ENCODE measurements around the gene OR5AP2.
"Not testable (repeated sequence)": the region's sequence is repeated elsewhere in the genome, so short reads cannot be mapped to it uniquely, and the experiment has no call there.

OR5AP2 gene

GRCh38 chr11:56642339-56642738 is at the start of gene OR5AP2:
TSS of gene OR5AP2 (minus strand) at chr11:56642439. CDS start at chr11:56642439, 0 bp downstream.
- intact Hi-C loops (cut with DNase I) = no loop called here

GRCh38 chr11:56691179-56691578 is 48.9 kb upstream of the OR5AP2 start:
- DNase-seq; intact Hi-C loops (cut with DNase I): not testable (repeated sequence)

More at GRCh38 chr11:56642339-56642738, at the start of gene OR5AP2:
- no peak for DNase-seq

GRCh38 chr11:56688554-56689100 is 46.4 kb upstream of the OR5AP2 start:
- DNase-seq = no peak
- intact Hi-C loops (cut with DNase I) = no loop called here

- intact Hi-C loops (cut with DNase I) = no loop called here
- no peak for DNase-seq
Observed at GRCh38 chr11:56670984-56671383, 28.7 kb upstream of the OR5AP2 start.

GRCh38 chr11:56663386-56663785 is 21.1 kb upstream of the OR5AP2 start, which contains the start of gene OR5AR1:
TSS of gene OR5AR1 (plus strand) at chr11:56663686. CDS start at chr11:56663686, 0 bp downstream.
- no peak for DNase-seq
- intact Hi-C loops (cut with DNase I) = no loop called here

GRCh38 chr11:56659755-56660154 is 17.5 kb upstream of the OR5AP2 start:
- DNase-seq = no peak
- intact Hi-C loops (cut with DNase I) = no loop called here

GRCh38 chr11:56637500-56637899 is 4.7 kb downstream of the OR5AP2 start:
- intact Hi-C loops (cut with DNase I) = no loop called here
- DNase-seq = no peak

GRCh38 chr11:56636861-56637260 is 5.4 kb downstream of the OR5AP2 start:
- DNase-seq = no peak
- intact Hi-C loops (cut with DNase I) = no loop called here

- intact Hi-C loops (cut with DNase I) = no loop called here
- no peak for DNase-seq
Observed at GRCh38 chr11:56632329-56632728, 9.9 kb downstream of the OR5AP2 start.

GRCh38 chr11:56625946-56626345 is 16.3 kb downstream of the OR5AP2 start:
- intact Hi-C loops (cut with DNase I) = loop anchor here (10.0 kb wide), 1 partner anchor 159 kb away; no protein-coding TSS in a partner anchor
- no peak for DNase-seq

GRCh38 chr11:56624661-56625110 is 17.6 kb downstream of the OR5AP2 start:
- DNase-seq = peak in 17 of 42 donors; percentile 9 to 75 (median 35)
- intact Hi-C loops (cut with DNase I) = loop anchor here (10.0 kb wide), 1 partner anchor 160 kb away; no protein-coding TSS in a partner anchor

- intact Hi-C loops (cut with DNase I) = no loop called here
- no peak for DNase-seq
Observed at GRCh38 chr11:56611174-56611573, 31.1 kb downstream of the OR5AP2 start.

- intact Hi-C loops (cut with DNase I); DNase-seq: not testable (repeated sequence)
Observed at GRCh38 chr11:56592088-56592717, 50.0 kb downstream of the OR5AP2 start.
